ENCODE data around the gene ATP9A. TPM values are rescaled to one million over a fixed set of nuclear protein-coding genes. Genes with fewer than 3 reads are reported as not detected.

ATP9A gene
- polyA plus RNA-seq, 1 of the 3 experiments (the other 2 are of a cell fraction) = 11.0 TPM

- no peak for TF ChIP-seq IRF3 (IDR thresholded peaks at IDR 0.05; ENCODE audit: low read depth, low read length)
Observed at GRCh38 chr20:51604851-51605250, 163.3 kb downstream of the ATP9A start (continued).

GRCh38 chr20:51602131-51602530 lies 166.1 kb downstream of the ATP9A start:
- Histone ChIP-seq H3K4me2 (no peak overlapping the region), H3F3A (replicated peaks; ENCODE audit: insufficient read depth) (no peaks in the 10 kb centered on the region), H3K27me3 (ENCODE audit: insufficient read depth) (no peaks in the 10 kb centered on the region), H3K36me3 (replicated peaks in 1 of 2; ENCODE audit: control insufficient read depth in 1 of 2, insufficient read depth in 2 of 2, low read length in 1 of 2) (peaks cover 0 to 12% of the 10 kb centered on the region in 2 experiments), H3K9me2 (no peaks in the 10 kb centered on the region), H3K4me3 (ENCODE audit: low read depth in 2 of 2, low read length in 1 of 2) (no peak overlapping the region), H2AFZ (ENCODE audit: low read depth) (no peak overlapping the region), H3K4me1 (ENCODE audit: control insufficient read depth in 1 of 2, insufficient read depth in 2 of 2, low read depth in 1 of 2, low read length in 1 of 2) (no peaks in the 10 kb centered on the region; a peak in 1 of 4 replicates), H3K27ac (ENCODE audit: low read depth in 2 of 2, low read length in 1 of 2) (no peak overlapping the region), H3K9me3 (no peaks in the 10 kb centered on the region), H3K9ac (no peak overlapping the region), H4K20me1 (ENCODE audit: insufficient read depth) (no peaks in the 10 kb centered on the region), H3K79me2 (ENCODE audit: insufficient read depth) (no peaks in the 10 kb centered on the region)
- TF ChIP-seq, protein P1, sequence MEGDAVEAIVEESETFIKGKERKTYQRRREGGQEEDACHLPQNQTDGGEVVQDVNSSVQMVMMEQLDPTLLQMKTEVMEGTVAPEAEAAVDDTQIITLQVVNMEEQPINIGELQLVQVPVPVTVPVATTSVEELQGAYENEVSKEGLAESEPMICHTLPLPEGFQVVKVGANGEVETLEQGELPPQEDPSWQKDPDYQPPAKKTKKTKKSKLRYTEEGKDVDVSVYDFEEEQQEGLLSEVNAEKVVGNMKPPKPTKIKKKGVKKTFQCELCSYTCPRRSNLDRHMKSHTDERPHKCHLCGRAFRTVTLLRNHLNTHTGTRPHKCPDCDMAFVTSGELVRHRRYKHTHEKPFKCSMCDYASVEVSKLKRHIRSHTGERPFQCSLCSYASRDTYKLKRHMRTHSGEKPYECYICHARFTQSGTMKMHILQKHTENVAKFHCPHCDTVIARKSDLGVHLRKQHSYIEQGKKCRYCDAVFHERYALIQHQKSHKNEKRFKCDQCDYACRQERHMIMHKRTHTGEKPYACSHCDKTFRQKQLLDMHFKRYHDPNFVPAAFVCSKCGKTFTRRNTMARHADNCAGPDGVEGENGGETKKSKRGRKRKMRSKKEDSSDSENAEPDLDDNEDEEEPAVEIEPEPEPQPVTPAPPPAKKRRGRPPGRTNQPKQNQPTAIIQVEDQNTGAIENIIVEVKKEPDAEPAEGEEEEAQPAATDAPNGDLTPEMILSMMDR (IDR thresholded peaks at IDR 0.05) = no peak
- no peak for TF ChIP-seq EZH2phosphoT487 (IDR thresholded peaks at IDR 0.05; ENCODE audit: borderline replicate concordance, low read depth)
- TF ChIP-seq CHD2 (IDR thresholded peaks at IDR 0.05; ENCODE audit: low read length, partially characterized antibody) = no peak
- no peak for TF ChIP-seq JUND (IDR thresholded peaks at IDR 0.05)
- TF ChIP-seq RFX5 (IDR thresholded peaks at IDR 0.05; ENCODE audit: low read length) = no peak
- DNase-seq = no peak
- POLR2A ChIA-PET = no interaction called here
- WGBS (ENCODE audit: low lambda C conversion rate) = 78% methylated on average over 4 of the region's 5 CpGs
- CTCF ChIA-PET = interaction anchor here (1.1 to 2.3 kb wide), 5 partner anchors 12 to 621 kb away, joined by 3 to 10 read pairs (median 5); no protein-coding TSS in a partner anchor

DNA sequence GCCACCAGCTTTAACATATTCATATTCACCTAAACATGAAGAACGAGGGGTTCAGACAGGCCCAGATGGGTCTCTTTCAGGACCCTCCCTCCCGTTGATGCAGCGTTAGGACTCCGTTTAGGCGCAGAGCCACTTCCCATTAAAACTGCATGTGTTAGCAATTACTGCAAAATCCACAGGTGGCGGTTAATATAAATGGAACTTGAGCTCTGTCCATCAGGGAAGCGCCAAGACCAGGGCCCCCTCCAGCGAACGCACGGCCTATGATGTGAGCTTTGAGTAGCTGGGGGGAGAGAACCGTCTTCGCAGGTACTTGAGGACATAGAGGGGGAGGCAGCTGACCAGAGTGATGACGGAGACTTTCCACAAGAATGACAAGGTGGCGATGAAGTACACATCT lies 167.2 kb downstream of the ATP9A start:
- no peaks in the 10 kb centered on the region for H3K9me2 ChIP-seq
- H3K9me3 ChIP-seq = no peaks in the 10 kb centered on the region
- no peaks in the 10 kb centered on the region for H3F3A ChIP-seq (replicated peaks; ENCODE audit: insufficient read depth)
- no peak overlapping the region for H3K27ac ChIP-seq (ENCODE audit: low read depth in 2 of 2, low read length in 1 of 2)
- ChIA-PET POLR2A (no interaction called here), CTCF (interaction anchor here (1.0 to 2.3 kb wide), 10 partner anchors 13 to 620 kb away, joined by 3 to 10 read pairs (median 4); no protein-coding TSS in a partner anchor)
- H2AFZ ChIP-seq (ENCODE audit: low read depth) = no peak overlapping the region
- no peaks in the 10 kb centered on the region; a peak in 1 of 4 replicates for H3K4me1 ChIP-seq (ENCODE audit: control insufficient read depth in 1 of 2, insufficient read depth in 2 of 2, low read depth in 1 of 2, low read length in 1 of 2)
- 91% methylated on average over 14 of the region's 14 CpGs for WGBS (ENCODE audit: low lambda C conversion rate)
- no peak overlapping the region for H3K4me2 ChIP-seq
- DNase-seq = no peak
- H3K27me3 ChIP-seq (ENCODE audit: insufficient read depth) = no peaks in the 10 kb centered on the region
- H3K79me2 ChIP-seq (ENCODE audit: insufficient read depth) = no peaks in the 10 kb centered on the region
- no peak overlapping the region for H3K4me3 ChIP-seq (ENCODE audit: low read depth in 2 of 2, low read length in 1 of 2)
- H3K9ac ChIP-seq = no peak overlapping the region
- no peaks in the 10 kb centered on the region for H4K20me1 ChIP-seq (ENCODE audit: insufficient read depth)
- H3K36me3 ChIP-seq (replicated peaks in 1 of 2; ENCODE audit: control insufficient read depth in 1 of 2, insufficient read depth in 2 of 2, low read length in 1 of 2) = peaks cover 0 to 11% of the 10 kb centered on the region in 2 experiments
- TF ChIP-seq USF1 (IDR thresholded peaks at IDR 0.05; ENCODE audit: borderline replicate concordance, low read depth) (no peak), RAD21 (IDR thresholded peaks at IDR 0.05; ENCODE audit: low read length) (no peak), POLR2AphosphoS5 (IDR thresholded peaks at IDR 0.05; ENCODE audit: low read depth, low read length) (no peak), TCF12 (IDR thresholded peaks at IDR 0.05) (no peak), EZH2phosphoT487 (IDR thresholded peaks at IDR 0.05; ENCODE audit: borderline replicate concordance, low read depth) (no peak), NFIC (IDR thresholded peaks at IDR 0.05; ENCODE audit: borderline replicate concordance) (no peak), YY1 (IDR thresholded peaks at IDR 0.05; ENCODE audit: low read depth) (no peak), GATA2 (CRISPR knock-in tag; IDR thresholded peaks at IDR 0.05) (no peak), RXRA (IDR thresholded peaks at IDR 0.05; ENCODE audit: borderline replicate concordance, low read depth) (no peak), GABPA (IDR thresholded peaks at IDR 0.05; ENCODE audit: low read depth) (no peak), NRF1 (IDR thresholded peaks at IDR 0.05; ENCODE audit: low read depth, low read length) (no peak), EP300 (IDR thresholded peaks at IDR 0.05; ENCODE audit: borderline replicate concordance in 1 of 2, low read depth in 1 of 2, low read length in 1 of 2) (no peak), TAF1 (IDR thresholded peaks at IDR 0.05; ENCODE audit: borderline replicate concordance, low read depth, low read length) (no peak), JUND (IDR thresholded peaks at IDR 0.05) (no peak), RFX5 (IDR thresholded peaks at IDR 0.05; ENCODE audit: low read length) (no peak)
- TF ChIP-seq, protein P1 (IDR thresholded peaks at IDR 0.05) = no peak
- TF ChIP-seq, protein P2, sequence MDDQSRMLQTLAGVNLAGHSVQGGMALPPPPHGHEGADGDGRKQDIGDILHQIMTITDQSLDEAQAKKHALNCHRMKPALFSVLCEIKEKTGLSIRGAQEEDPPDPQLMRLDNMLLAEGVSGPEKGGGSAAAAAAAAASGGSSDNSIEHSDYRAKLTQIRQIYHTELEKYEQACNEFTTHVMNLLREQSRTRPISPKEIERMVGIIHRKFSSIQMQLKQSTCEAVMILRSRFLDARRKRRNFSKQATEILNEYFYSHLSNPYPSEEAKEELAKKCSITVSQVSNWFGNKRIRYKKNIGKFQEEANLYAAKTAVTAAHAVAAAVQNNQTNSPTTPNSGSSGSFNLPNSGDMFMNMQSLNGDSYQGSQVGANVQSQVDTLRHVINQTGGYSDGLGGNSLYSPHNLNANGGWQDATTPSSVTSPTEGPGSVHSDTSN (IDR thresholded peaks at IDR 0.05) = no peak
